Transverse colon (tissue), 4 donors: ENCODE data around the gene CARD19. TPM values are rescaled to one million over a fixed set of nuclear protein-coding genes. Genes with fewer than 3 reads are reported as not detected.

Source experiments
- DNase-seq: peaks from one replicate; pipeline ENCODE4 v3.0.0-alpha.2; 2019
- H3K27ac ChIP-seq, 4 donors: fragments of 200-600 bp; sonication (generic); 2 replicates each; pipeline ENCODE4 v1.5.1; 2016 to 2018; ENCODE audit warnings: inconsistent platforms in 4 of 4
- H3K27me3 ChIP-seq: fragments of 200-600 bp; sonication (generic); 2 replicates; pipeline ENCODE4 v1.5.1; 2017; ENCODE audit warnings: inconsistent platforms
- H3K36me3 ChIP-seq, 4 donors: fragments of 200-600 bp; sonication (generic); 2 replicates each; pipeline ENCODE4 v1.5.1; 2017 to 2019; ENCODE audit warnings: inconsistent platforms in 4 of 4
- H3K4me1 ChIP-seq, 4 donors: fragments of 200-600 bp; sonication (generic); 2 replicates each; pipeline ENCODE4 v1.5.1; 2017 to 2020; ENCODE audit warnings: inconsistent platforms in 4 of 4
- H3K4me3 ChIP-seq, 4 donors: fragments of 200-600 bp; sonication (generic); 1 replicate in 1 of 4; 2 replicates in 3 of 4; pipeline versions ENCODE4 v1.5.1 to v1.6.1; 2017 to 2019; ENCODE audit warnings: inconsistent platforms in 4 of 4
- H3K9me3 ChIP-seq, 2 donors: fragments of 200-600 bp; sonication (generic); 2 replicates each; pipeline ENCODE4 v1.5.1; 2017 to 2019; ENCODE audit warnings: inconsistent platforms in 2 of 2
- CTCF ChIP-seq, 5 experiments: fragments of 200-600 bp in 3 of 5; fragments of 450-650 bp in 2 of 5; sonication (generic) in 3 of 5; IDR thresholded peaks; 1 replicate in 2 of 5; 2 replicates in 3 of 5; pipeline ENCODE4 v1.5.1; 2016 to 2017; ENCODE audit warnings: antibody characterized with exemption in 5 of 5, inconsistent platforms in 3 of 5, mild to moderate bottlenecking in 2 of 5, moderate library complexity in 1 of 5
- EP300 ChIP-seq: sonication (generic); formaldehyde crosslinking; IDR thresholded peaks from one replicate; pipeline ENCODE4 v1.6.1; 2017; ENCODE audit warnings: antibody characterized with exemption, low read depth
- POLR2A ChIP-seq: fragments of 450-650 bp; IDR thresholded peaks from one replicate; pipeline ENCODE4 v1.6.1; 2016; ENCODE audit warnings: antibody characterized with exemption, mild to moderate bottlenecking, moderate library complexity
- POLR2AphosphoS5 ChIP-seq, 3 donors: sonication (generic); formaldehyde crosslinking; IDR thresholded peaks; one replicate each; pipeline ENCODE4 v1.6.1; 2016; ENCODE audit warnings: antibody characterized with exemption in 3 of 3
- WGBS, 2 donors: methylation state at CpG; one replicate each; pipeline ENCODE4 v1.1.5; 2018; ENCODE audit warnings: low coverage in 1 of 2; 5-methylcytosine and 5-hydroxymethylcytosine counted together
- in situ Hi-C, 4 donors: fragments of 200-750 bp; cut with MboI; loops; one replicate each; pipeline versions ENCODE4 v1.15.0 to v1.15.1; 2017; ENCODE audit warnings: low sequenced_read_pairs in 3 of 4, low pct_ligation_motif_present in 1 of 4, low pct_unique_long_range_greater_than_20kb in 1 of 4
- intact Hi-C: fragments of 100-400 bp; cut with DNase I; formaldehyde crosslinking; loops from one replicate; pipeline ENCODE4 v1.15.1; 2023; ENCODE audit warnings: low total_unique reads
- total RNA-seq, 4 donors: library from RNA; depleted of rRNA; stranded (reverse); fragments of >200 nt; gene quantifications; one replicate each; pipeline ENCODE4 v1.1.0, GENCODE V29; 2016

CARD19 gene
- total RNA-seq, 4 donors from 2014 or later, result 16.3 to 105 (median 88.2) TPM

DNA sequence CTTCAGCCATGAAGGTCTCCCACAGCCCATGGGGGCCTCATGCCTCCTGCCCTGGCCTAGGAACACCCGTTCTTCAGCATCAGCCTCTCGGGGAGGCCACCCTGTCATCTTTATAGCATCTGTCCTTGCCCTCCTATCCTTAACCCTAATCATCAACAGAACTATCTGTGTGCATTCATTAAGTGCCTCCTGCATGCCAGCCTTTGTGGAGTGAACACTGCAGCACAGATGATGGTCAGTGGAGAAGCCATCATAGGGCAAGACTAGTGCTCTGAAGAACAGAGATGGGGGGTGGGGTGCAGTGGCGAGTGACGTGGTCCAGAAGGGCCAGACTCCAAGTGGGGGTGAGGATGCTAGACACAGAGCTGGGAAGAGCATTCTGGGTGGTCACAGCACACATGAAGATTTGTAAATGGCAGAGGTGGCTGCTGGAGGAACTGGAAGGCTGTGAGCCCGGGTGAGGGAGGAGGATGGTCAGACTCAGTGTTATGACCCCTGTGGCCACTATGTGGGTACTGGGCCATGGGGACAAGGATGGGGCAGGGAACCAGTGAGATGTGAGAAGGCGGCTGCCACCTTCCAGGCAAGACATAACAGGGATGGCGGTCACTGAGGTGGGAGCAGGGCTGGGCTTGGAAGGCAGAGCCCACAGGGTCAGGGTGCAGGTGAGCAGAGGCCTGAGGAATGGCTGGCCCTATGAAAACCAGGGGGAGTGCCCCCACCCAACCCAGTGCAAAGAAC is 3.6 kb upstream of the CARD19 start:
- Histone ChIP-seq H3K4me1 (peaks cover 11 to 34% (median 15%) of the 10 kb centered on the region in 4 donors), H3K36me3 (no peaks in the 10 kb centered on the region), H3K27me3 (no peaks in the 10 kb centered on the region), H3K4me3 (no peak overlapping the region), H3K9me3 (no peaks in the 10 kb centered on the region), H3K27ac (peak overlapping the region in 1 of 4 donors; percentile 98)
- in situ Hi-C loops (no loop called here), intact Hi-C loops (no loop called here)
- 88% methylated on average over 7 of the region's 7 CpGs; no CpG with 5 or more reads in 1 of the 2 donors for WGBS, 2 donors
- peak; percentile 7 for DNase-seq
- TF ChIP-seq EP300 (no peak), CTCF (IDR thresholded peaks at IDR 0.05) (no peak), POLR2A (no peak), POLR2AphosphoS5 (IDR thresholded peaks at IDR 0.05) (no peak)

DNA sequence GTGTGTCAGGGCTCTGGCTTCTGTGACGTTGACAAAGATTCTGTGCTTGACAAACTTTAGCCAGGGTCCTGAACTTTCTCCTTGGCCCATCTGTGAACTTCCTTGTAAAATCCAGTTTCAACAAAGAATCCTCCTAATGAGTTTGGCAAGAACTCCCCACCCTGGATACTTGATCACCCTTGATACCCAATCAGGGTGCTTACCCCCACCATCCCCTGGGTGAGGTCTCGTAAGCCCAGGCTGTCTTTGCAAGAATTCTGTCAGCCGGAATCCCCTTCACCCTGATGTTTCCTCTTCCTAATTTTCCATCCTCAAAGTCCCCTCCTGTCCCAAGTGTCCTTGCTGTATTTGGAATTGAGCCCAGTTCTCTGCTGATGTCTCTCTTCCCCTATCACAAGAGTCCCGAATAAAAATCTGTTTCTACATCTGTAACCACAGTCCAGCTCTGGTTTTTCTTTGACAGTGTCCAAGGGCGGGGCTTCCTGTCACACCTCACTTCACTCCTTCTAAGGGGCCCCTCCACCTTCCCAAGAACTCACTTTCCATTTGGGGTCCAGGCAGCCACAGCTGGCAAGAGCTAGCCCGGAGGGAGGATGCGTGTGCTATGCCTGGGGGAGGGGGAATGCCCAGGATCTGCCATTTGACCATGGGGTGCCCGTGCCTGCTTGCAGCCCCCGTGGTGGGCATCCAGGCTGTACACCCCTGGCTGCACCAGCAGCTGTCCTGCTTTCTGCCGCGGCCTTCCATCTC is 2.7 kb upstream of the CARD19 start:
- Histone ChIP-seq H3K4me3 (no peak overlapping the region), H3K4me1 (peaks cover 20 to 42% (median 23%) of the 10 kb centered on the region in 4 donors), H3K36me3 (no peaks in the 10 kb centered on the region), H3K27ac (peak overlapping the region; percentile 95 to 98 (median 96)), H3K27me3 (no peaks in the 10 kb centered on the region), H3K9me3 (no peaks in the 10 kb centered on the region)
- intact Hi-C loops (no loop called here), in situ Hi-C loops (no loop called here)
- peak; percentile 42 for DNase-seq
- TF ChIP-seq POLR2A, result no peak
- no peak for TF ChIP-seq CTCF (IDR thresholded peaks at IDR 0.05)
- no peak for TF ChIP-seq EP300
- TF ChIP-seq POLR2AphosphoS5 (IDR thresholded peaks at IDR 0.05), result no peak
- WGBS, 2 donors, result 37 to 57% methylated on average over 5 to 11 of the region's 11 CpGs

GRCh38 chr9:93093877-93094657 is 1.9 kb upstream of the CARD19 start:
- H3K27ac ChIP-seq, result peak overlapping the region; percentile 95 to 98 (median 96)
- H3K36me3 ChIP-seq, result no peaks in the 10 kb centered on the region
- H3K4me3 ChIP-seq, result no peak overlapping the region
- TF ChIP-seq CTCF (IDR thresholded peaks at IDR 0.05), result no peak
- in situ Hi-C loops, result no loop called here
- 69% methylated on average over 6 of the region's 7 CpGs; no CpG with 5 or more reads in 1 of the 2 donors for WGBS, 2 donors
- H3K4me1 ChIP-seq, result peaks cover 23 to 50% (median 28%) of the 10 kb centered on the region in 4 donors
- H3K27me3 ChIP-seq, result no peaks in the 10 kb centered on the region
- intact Hi-C loops, result no loop called here
- peak; percentile 19 for DNase-seq
- H3K9me3 ChIP-seq, result no peaks in the 10 kb centered on the region

DNA sequence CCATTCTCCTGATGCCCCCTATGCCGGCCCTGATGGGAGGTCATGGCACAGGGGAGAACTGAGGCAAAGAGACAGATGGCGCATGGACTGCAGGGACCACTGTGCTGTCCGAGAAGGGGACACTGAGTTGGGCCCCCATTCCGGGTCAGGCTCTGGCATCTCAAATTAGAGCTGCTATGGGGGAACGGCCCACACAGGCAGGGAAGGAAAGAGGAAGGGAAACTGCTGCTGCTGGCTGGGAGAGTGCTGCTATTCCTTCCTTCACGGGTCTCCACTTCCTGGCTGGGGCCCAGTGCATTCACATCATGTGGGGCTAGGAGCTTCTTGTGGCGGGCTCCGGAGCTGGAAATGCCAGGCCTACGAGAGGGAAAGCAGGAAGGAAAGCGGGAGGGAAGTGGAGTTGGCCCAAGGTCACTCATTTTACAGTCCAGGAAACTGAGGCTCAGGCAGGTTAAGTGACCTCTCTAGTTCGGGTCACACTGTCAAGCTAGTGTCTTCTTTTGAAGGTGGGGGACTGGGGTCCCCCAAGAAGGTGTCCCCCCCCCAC is 1.3 kb upstream of the CARD19 start:
- TF ChIP-seq POLR2AphosphoS5 (IDR thresholded peaks at IDR 0.05), result no peak
- no peak for TF ChIP-seq CTCF (IDR thresholded peaks at IDR 0.05)
- TF ChIP-seq EP300, result no peak
- no peak for TF ChIP-seq POLR2A
- no peaks in the 10 kb centered on the region for H3K36me3 ChIP-seq
- peak; percentile 63 for DNase-seq
- in situ Hi-C loops (no loop called here), intact Hi-C loops (no loop called here)
- H3K9me3 ChIP-seq, result no peaks in the 10 kb centered on the region
- H3K27ac ChIP-seq, result peak overlapping the region; percentile 95 to 98 (median 96)
- WGBS, 2 donors, result 53% methylated on average over 11 of the region's 11 CpGs; no CpG with 5 or more reads in 1 of the 2 donors
- H3K4me1 ChIP-seq, result peaks cover 29 to 57% (median 35%) of the 10 kb centered on the region in 4 donors
- H3K4me3 ChIP-seq, result peak overlapping the region in 3 of 4 donors; percentile 35 to 52 (median 39)
- no peaks in the 10 kb centered on the region for H3K27me3 ChIP-seq
